Activated T-helper 2 cell treated with anti-CD3 and anti-CD28 coated beads, Interferon-gamma antibody, Interleukin-2, Interleukin-4, amounts not matched to agents 10 μg/mL and 5 μg/mL and 100 μg/mL, durations not matched to agents 14 hours and 24 hours and 36 hours (primary cell): Measurements from ENCODE around the gene SYNJ2BP. TPM values are rescaled to one million over a fixed set of nuclear protein-coding genes. Genes with fewer than 3 reads are reported as not detected.
"Not testable (repeated sequence)": the region's sequence is repeated elsewhere in the genome, so short reads cannot be mapped to it uniquely, and the experiment has no call there.

Experiments used
- DNase-seq: peaks from one replicate; pipeline ENCODE4 v3.0.0; 2021; ENCODE audit warnings: low spot score
- H3K27ac Mint-ChIP-seq: one replicate; pipeline ENCODE4 v1.8.0; 2021; ENCODE audit warnings: mixed read lengths
- H3K27me3 Mint-ChIP-seq: one replicate; pipeline ENCODE4 v1.8.0; 2021; ENCODE audit warnings: low read depth, mixed read lengths
- H3K36me3 Mint-ChIP-seq: one replicate; pipeline ENCODE4 v1.8.0; 2021; ENCODE audit warnings: low read depth, mixed read lengths
- H3K4me1 Mint-ChIP-seq: one replicate; pipeline ENCODE4 v1.8.0; 2021; ENCODE audit warnings: low read depth, mixed read lengths
- H3K4me3 Mint-ChIP-seq: one replicate; pipeline ENCODE4 v1.8.0; 2021; ENCODE audit warnings: low read depth, mild to moderate bottlenecking, moderate library complexity, mixed read lengths
- H3K9me3 Mint-ChIP-seq: one replicate; pipeline ENCODE4 v1.8.0; 2021; ENCODE audit warnings: mixed read lengths
- intact Hi-C: fragments of 100-400 bp; cut with micrococcal nuclease; formaldehyde crosslinking; loops from one replicate; pipeline ENCODE4 v1.15.1; 2023
- total RNA-seq: library from RNA; stranded (reverse); gene quantifications from 2 replicates; pipeline ENCODE4 v1.2.3, GENCODE V29; 2022

Gene SYNJ2BP
- 0.69 and 0.98 TPM in 2 replicates for total RNA-seq

GRCh38 chr14:70416725-70417349 is at the start of gene SYNJ2BP:
TSS of gene SYNJ2BP (minus strand) at chr14:70417090. CDS start at chr14:70416963, 127 bp downstream.
- H3K9me3 Mint-ChIP-seq = no peaks in the 10 kb centered on the region
- H3K27me3 Mint-ChIP-seq = peaks cover 2% of the 10 kb centered on the region
- peak within 1 kb of the TSS; percentile 82 for H3K4me3 Mint-ChIP-seq
- peaks cover 13% of the 10 kb centered on the region for H3K4me1 Mint-ChIP-seq
- peak; percentile 15 for DNase-seq
- H3K36me3 Mint-ChIP-seq = no peaks in the 10 kb centered on the region
- intact Hi-C loops = no loop called here
- H3K27ac Mint-ChIP-seq = no peak within 1 kb of the TSS

GRCh38 chr14:70454731-70455130 is 37.8 kb upstream of the SYNJ2BP start:
- H3K9me3 Mint-ChIP-seq = no peaks in the 10 kb centered on the region
- H3K4me3 Mint-ChIP-seq = no peak overlapping the region
- intact Hi-C loops = no loop called here
- H3K36me3 Mint-ChIP-seq = no peaks in the 10 kb centered on the region
- DNase-seq = no peak
- no peak overlapping the region for H3K27ac Mint-ChIP-seq
- H3K27me3 Mint-ChIP-seq = peaks cover 14% of the 10 kb centered on the region
- no peaks in the 10 kb centered on the region for H3K4me1 Mint-ChIP-seq

DNA sequence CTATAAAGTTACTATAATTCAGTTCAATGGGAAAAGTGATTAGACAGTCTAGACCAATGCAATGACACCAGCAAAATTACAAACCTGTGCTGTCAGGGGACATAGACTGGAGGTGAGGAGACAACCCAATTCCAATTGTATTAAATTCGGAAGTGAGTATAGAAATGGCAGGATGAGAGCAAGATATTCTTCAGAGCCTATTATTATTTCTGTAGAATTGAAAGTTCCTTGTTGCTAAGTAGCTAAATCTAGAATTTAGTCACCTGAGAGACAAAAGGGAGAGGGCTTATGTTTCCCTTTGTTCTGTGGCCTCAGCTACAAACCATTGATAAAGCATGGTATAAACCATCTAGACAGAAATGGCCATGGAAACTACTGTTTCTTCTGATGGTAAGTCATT is 35.0 kb upstream of the SYNJ2BP start, which contains the start of gene ADAM21:
TSS of gene ADAM21 (plus strand) at position 301 of the 400 bp plus-strand sequence. CDS start 5,326 bp downstream, outside the sequence.
- Mint-ChIP-seq H3K9me3 (no peaks in the 10 kb centered on the region), H3K36me3 (no peaks in the 10 kb centered on the region), H3K27ac (no peak within 1 kb of the TSS), H3K4me3 (no peak within 1 kb of the TSS), H3K27me3 (peaks cover 2% of the 10 kb centered on the region), H3K4me1 (no peaks in the 10 kb centered on the region)
- no peak for DNase-seq
- intact Hi-C loops = no loop called here

- Mint-ChIP-seq H3K4me3 (no peak overlapping the region), H3K4me1 (no peaks in the 10 kb centered on the region), H3K9me3 (peaks cover under 1% of the 10 kb centered on the region), H3K27ac (no peak overlapping the region), H3K27me3 (no peaks in the 10 kb centered on the region), H3K36me3 (no peaks in the 10 kb centered on the region)
- intact Hi-C loops = no loop called here
- DNase-seq = no peak
Observed at GRCh38 chr14:70448633-70449340, 31.9 kb upstream of the SYNJ2BP start.

GRCh38 chr14:70442750-70443149 is 25.9 kb upstream of the SYNJ2BP start:
- no peaks in the 10 kb centered on the region for H3K27me3 Mint-ChIP-seq
- no peak overlapping the region for H3K27ac Mint-ChIP-seq
- intact Hi-C loops = no loop called here
- no peaks in the 10 kb centered on the region for H3K4me1 Mint-ChIP-seq
- no peak overlapping the region for H3K4me3 Mint-ChIP-seq
- H3K36me3 Mint-ChIP-seq = no peaks in the 10 kb centered on the region
- H3K9me3 Mint-ChIP-seq = peaks cover 20% of the 10 kb centered on the region
- no peak for DNase-seq

DNA sequence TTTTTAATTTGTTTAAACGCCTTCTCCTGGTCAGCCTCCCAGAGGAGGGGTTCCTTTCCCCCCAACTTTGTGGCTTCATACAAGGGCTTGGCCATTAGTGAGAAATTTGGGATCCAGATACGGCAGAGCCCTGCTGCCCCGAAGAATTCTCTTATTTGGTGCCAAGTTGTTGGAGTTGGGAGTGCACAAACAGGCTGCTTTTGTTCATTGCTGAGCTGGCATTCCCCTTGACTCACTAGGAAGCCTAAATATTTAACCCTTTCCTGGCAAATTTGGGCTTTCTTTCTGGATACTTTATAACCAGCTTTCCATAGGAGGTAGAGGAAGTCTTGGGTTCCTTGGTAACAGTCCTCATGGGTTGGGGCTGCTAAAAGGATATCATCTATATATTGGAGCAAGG is 24.8 kb upstream of the SYNJ2BP start:
- intact Hi-C loops = no loop called here
- no peak for DNase-seq
- H3K27ac Mint-ChIP-seq = no peak overlapping the region
- H3K9me3 Mint-ChIP-seq = peaks cover 28% of the 10 kb centered on the region
- no peaks in the 10 kb centered on the region for H3K36me3 Mint-ChIP-seq
- H3K4me1 Mint-ChIP-seq = no peaks in the 10 kb centered on the region
- no peak overlapping the region for H3K4me3 Mint-ChIP-seq
- no peaks in the 10 kb centered on the region for H3K27me3 Mint-ChIP-seq

DNA sequence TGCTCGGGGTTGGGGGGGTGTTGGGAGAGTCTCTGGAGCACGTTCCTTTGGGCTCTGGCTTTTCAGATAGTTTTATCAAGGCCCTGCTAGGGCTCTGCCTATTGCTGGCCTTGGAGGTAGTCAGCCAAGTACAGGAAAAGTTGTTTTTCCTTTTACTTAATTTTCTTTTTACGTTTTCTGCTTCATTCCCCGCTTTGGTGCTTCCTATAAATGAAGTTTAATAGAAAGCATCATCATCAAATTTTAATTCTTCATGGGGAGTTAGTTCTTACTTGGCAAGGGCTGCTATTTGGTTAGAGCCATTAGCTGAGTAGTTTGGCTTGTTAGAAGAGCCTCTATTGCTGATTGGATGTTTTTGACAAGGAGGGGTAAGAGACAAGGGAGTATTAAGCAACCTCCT is 20.0 kb upstream of the SYNJ2BP start:
- H3K9me3 Mint-ChIP-seq = peaks cover 49% of the 10 kb centered on the region
- DNase-seq = no peak
- H3K27me3 Mint-ChIP-seq = no peaks in the 10 kb centered on the region
- no peak overlapping the region for H3K27ac Mint-ChIP-seq
- H3K4me1 Mint-ChIP-seq = no peaks in the 10 kb centered on the region
- H3K36me3 Mint-ChIP-seq = no peaks in the 10 kb centered on the region
- intact Hi-C loops = no loop called here
- no peak overlapping the region for H3K4me3 Mint-ChIP-seq

DNA sequence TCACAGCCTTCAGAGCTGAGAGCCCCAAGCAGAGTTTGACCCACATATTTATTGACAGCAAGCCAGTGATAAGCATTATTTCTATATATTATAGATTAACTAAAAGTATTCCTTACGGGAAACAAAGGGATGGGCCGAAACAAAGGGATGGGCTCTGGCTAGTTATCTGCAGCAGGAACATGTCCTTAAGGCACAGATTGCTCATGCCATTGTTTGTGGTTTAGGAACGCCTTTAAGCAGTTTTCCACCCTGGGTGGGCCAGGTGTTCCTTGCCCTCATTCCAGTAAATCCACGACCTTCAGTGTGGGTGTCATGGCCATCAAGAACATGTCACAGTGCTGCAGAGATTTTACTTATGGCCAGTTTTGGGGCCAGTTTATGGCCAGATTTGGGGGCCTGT is 9.7 kb upstream of the SYNJ2BP start:
- intact Hi-C loops, H3K4me3 Mint-ChIP-seq, H3K27ac Mint-ChIP-seq, DNase-seq, H3K4me1 Mint-ChIP-seq, H3K27me3 Mint-ChIP-seq, H3K36me3 Mint-ChIP-seq: not testable (repeated sequence)
- peaks cover 20% of the 10 kb centered on the region for H3K9me3 Mint-ChIP-seq

GRCh38 chr14:70425354-70425753 is 8.5 kb upstream of the SYNJ2BP start:
- intact Hi-C loops = no loop called here
- no peak for DNase-seq
- Mint-ChIP-seq H3K9me3 (peaks cover 10% of the 10 kb centered on the region), H3K4me3 (no peak overlapping the region), H3K36me3 (no peaks in the 10 kb centered on the region), H3K27me3 (peaks cover 7% of the 10 kb centered on the region), H3K4me1 (no peaks in the 10 kb centered on the region), H3K27ac (no peak overlapping the region)

DNA sequence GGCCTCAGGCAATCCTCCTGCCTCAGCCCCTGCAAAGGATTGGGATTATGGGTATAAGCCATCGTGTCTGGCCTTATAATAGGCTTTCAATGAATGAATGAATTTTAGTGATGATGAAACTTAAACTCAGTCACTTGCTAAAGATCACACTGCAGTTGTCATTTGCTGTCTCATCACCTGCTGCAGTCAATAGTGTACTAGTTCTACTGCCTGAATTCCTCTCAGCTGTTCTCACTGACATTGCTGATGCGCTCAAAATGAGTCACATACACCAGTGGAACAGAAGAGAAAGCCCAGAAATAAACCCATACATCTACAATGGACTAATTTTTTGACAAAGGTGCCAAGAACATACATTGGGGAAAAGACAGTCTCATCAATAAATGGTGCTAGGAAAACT is 5.6 kb upstream of the SYNJ2BP start:
- Mint-ChIP-seq H3K4me1 (no peaks in the 10 kb centered on the region), H3K4me3 (no peak overlapping the region), H3K27me3 (peaks cover 6% of the 10 kb centered on the region), H3K9me3 (peaks cover 10% of the 10 kb centered on the region), H3K27ac (no peak overlapping the region), H3K36me3 (no peaks in the 10 kb centered on the region)
- intact Hi-C loops = no loop called here
- no peak for DNase-seq

DNA sequence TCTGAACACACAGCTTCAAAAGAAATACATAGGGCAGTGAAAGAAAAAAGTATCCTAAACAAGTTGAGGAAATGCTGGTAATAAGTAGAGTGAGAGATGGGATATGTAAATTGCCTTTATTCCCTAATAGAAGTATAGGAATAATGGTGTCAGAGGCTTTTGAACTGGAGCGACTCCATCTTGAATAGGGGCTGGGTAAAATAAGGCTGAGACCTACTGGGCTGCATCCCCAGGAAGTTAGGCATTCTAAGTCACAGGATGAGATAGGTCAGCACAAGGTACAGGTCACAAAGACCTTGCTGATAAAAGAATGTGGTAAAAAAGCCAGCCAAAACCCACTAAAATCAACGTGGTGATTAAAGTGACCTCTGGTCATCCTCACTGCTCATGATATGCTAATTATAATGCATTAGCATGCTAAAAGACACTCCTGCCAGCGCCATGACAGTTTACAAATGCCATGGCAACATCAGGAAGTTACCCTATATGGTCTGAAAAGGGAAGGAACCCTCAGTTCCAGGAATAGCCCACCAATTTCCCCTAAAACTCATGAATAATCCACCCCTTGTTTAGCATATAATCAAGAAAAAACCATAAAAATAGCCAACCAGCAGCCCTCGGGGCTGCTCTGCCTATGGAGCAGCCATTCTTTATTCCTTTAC is 2.5 kb upstream of the SYNJ2BP start:
- H3K4me3 Mint-ChIP-seq, H3K27me3 Mint-ChIP-seq, DNase-seq, H3K27ac Mint-ChIP-seq, H3K9me3 Mint-ChIP-seq, H3K36me3 Mint-ChIP-seq, intact Hi-C loops: not testable (repeated sequence)
- peaks cover 13% of the 10 kb centered on the region for H3K4me1 Mint-ChIP-seq

- intact Hi-C loops = no loop called here
Observed at GRCh38 chr14:70416338-70416724, 559 bp downstream of the SYNJ2BP start.

GRCh38 chr14:70415788-70416187 is 1.1 kb downstream of the SYNJ2BP start:
- Mint-ChIP-seq H3K9me3 (no peaks in the 10 kb centered on the region), H3K4me3 (peak overlapping the region; percentile 79), H3K27ac (no peak overlapping the region), H3K4me1 (peaks cover 13% of the 10 kb centered on the region), H3K36me3 (no peaks in the 10 kb centered on the region), H3K27me3 (peaks cover 1% of the 10 kb centered on the region)
- intact Hi-C loops = no loop called here
- no peak for DNase-seq

More at GRCh38 chr14:70416338-70416724, 559 bp downstream of the SYNJ2BP start:
- no peak for DNase-seq
- Mint-ChIP-seq H3K9me3 (no peaks in the 10 kb centered on the region), H3K4me1 (peaks cover 13% of the 10 kb centered on the region), H3K27ac (no peak overlapping the region), H3K27me3 (peaks cover 1% of the 10 kb centered on the region), H3K36me3 (no peaks in the 10 kb centered on the region), H3K4me3 (peak overlapping the region; percentile 82)
